Activated CD8-positive, alpha-beta memory T cell treated with anti-CD3 and anti-CD28 coated beads for 48 hours (primary cell): ENCODE results near the gene RAB5A.
"Not testable (repeated sequence)": the region's sequence is repeated elsewhere in the genome, so short reads cannot be mapped to it uniquely, and the experiment has no call there.

ENCODE experiments used
- DNase-seq, 3 experiments: peaks; one replicate each; pipeline ENCODE4 v3.0.0-alpha.2; 2020; ENCODE audit warnings: low read depth in 2 of 3, low spot score in 2 of 3

Gene RAB5A

GRCh38 chr3:20023623-20024405, 76.9 kb downstream of the RAB5A start:
- DNase-seq: no peak

GRCh38 chr3:20027136-20027535, 80.2 kb downstream of the RAB5A start:
- DNase-seq: no peak

GRCh38 chr3:20028905-20029331, 82.0 kb downstream of the RAB5A start:
- no peak for DNase-seq

- not testable (repeated sequence) for DNase-seq
Observed at GRCh38 chr3:20031939-20032338, 85.0 kb downstream of the RAB5A start.
